ENCODE data around the gene RAMP1.

GRCh38 chr2:237867465-237867864 lies 8.0 kb downstream of the RAMP1 start:
- TF ChIP-seq, protein P1, sequence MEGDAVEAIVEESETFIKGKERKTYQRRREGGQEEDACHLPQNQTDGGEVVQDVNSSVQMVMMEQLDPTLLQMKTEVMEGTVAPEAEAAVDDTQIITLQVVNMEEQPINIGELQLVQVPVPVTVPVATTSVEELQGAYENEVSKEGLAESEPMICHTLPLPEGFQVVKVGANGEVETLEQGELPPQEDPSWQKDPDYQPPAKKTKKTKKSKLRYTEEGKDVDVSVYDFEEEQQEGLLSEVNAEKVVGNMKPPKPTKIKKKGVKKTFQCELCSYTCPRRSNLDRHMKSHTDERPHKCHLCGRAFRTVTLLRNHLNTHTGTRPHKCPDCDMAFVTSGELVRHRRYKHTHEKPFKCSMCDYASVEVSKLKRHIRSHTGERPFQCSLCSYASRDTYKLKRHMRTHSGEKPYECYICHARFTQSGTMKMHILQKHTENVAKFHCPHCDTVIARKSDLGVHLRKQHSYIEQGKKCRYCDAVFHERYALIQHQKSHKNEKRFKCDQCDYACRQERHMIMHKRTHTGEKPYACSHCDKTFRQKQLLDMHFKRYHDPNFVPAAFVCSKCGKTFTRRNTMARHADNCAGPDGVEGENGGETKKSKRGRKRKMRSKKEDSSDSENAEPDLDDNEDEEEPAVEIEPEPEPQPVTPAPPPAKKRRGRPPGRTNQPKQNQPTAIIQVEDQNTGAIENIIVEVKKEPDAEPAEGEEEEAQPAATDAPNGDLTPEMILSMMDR (IDR thresholded peaks at IDR 0.05): no peak
- TF ChIP-seq POLR2A (IDR thresholded peaks at IDR 0.05): no peak

Data from thyroid gland (tissue), 4 donors.